IMR-90 (cell line): ENCODE data around the gene LEMD3. TPM values are rescaled to one million over a fixed set of nuclear protein-coding genes. Genes with fewer than 3 reads are reported as not detected.

Source experiments
- ATAC-seq: fragments of 200-7000 bp; cut with Tn5 transposase; 2 replicates; pipeline ENCODE4 v1.9.1; 2020; ENCODE audit warnings: low read depth, mild to moderate bottlenecking, moderate library complexity
- BruUV-seq: library from RNA; stranded (reverse); fragments of 400-500 nt; replicated peaks from 2 replicates; lab custom pipeline; 2021; lab: Mats Ljungman, UMichigan
- CTCF ChIA-PET: fragments of 300-600 bp; formaldehyde crosslinking; extraction: SDS; loops from one replicate; lab custom pipeline; 2021; ENCODE audit warnings: antibody characterized with exemption; lab: Yijun Ruan, JAX
- POLR2A ChIA-PET: fragments of 300-600 bp; sonication (Branson Sonifier 250); formaldehyde crosslinking; loops from one replicate; lab custom pipeline; 2022; ENCODE audit warnings: antibody characterized with exemption; ENCODE audit not compliant: unreplicated experiment; lab: Charles Lee
- DNase-seq: peaks from one replicate; pipeline ENCODE4 v3.0.0; 2013
- H2AFZ ChIP-seq: replicated peaks from 2 replicates; pipeline ENCODE3; 2013; ENCODE audit warnings: low read length, mild to moderate bottlenecking; ENCODE audit not compliant: poor library complexity
- H2AK5ac ChIP-seq: 2 replicates; pipeline ENCODE4 v1.6.1; 2013; ENCODE audit warnings: low read depth, low read length, inconsistent platforms
- H2AK9ac ChIP-seq: replicated peaks from 2 replicates; pipeline ENCODE3; 2013; ENCODE audit warnings: mild to moderate bottlenecking, low read depth, low read length, moderate library complexity; ENCODE audit not compliant: poor library complexity
- H2BK120ac ChIP-seq: 2 replicates; pipeline ENCODE4 v1.6.1; 2013; ENCODE audit warnings: low read depth, low read length, inconsistent platforms
- H2BK15ac ChIP-seq: 3 replicates; pipeline ENCODE4 v1.6.1; 2013; ENCODE audit warnings: low read depth, low read length, inconsistent platforms
- H2BK20ac ChIP-seq: 2 replicates; pipeline ENCODE4 v1.6.1; 2013; ENCODE audit warnings: low read depth, mild to moderate bottlenecking, inconsistent platforms, low read length, moderate library complexity
- H2BK5ac ChIP-seq: 2 replicates; pipeline ENCODE4 v1.6.1; 2013; ENCODE audit warnings: mild to moderate bottlenecking, low read depth, low read length, inconsistent platforms; ENCODE audit not compliant: poor library complexity, severe bottlenecking
- H3K14ac ChIP-seq: replicated peaks from 2 replicates; pipeline ENCODE4 v1.6.1; 2013; ENCODE audit warnings: low read depth, low read length, inconsistent platforms
- H3K18ac ChIP-seq: 2 replicates; pipeline ENCODE4 v1.6.1; 2013; ENCODE audit warnings: low read depth, low read length, control low read depth
- H3K23ac ChIP-seq: 2 replicates; pipeline ENCODE4 v1.6.1; 2013; ENCODE audit warnings: low read depth, low read length, inconsistent platforms
- H3K27ac ChIP-seq: 2 replicates; pipeline ENCODE4 v1.5.1; 2013; ENCODE audit warnings: mild to moderate bottlenecking, control low read depth, low read length; ENCODE audit not compliant: insufficient read depth
- H3K27me3 ChIP-seq: 2 replicates; pipeline ENCODE4 v1.6.1; 2013; ENCODE audit warnings: low read length; ENCODE audit not compliant: control insufficient read depth, insufficient read depth
- H3K36me3 ChIP-seq: 2 replicates; pipeline ENCODE4 v1.6.1; 2013; ENCODE audit warnings: low read length, mixed read lengths; ENCODE audit not compliant: control insufficient read depth, insufficient read depth
- H3K4ac ChIP-seq: 2 replicates; pipeline ENCODE4 v1.6.1; 2013; ENCODE audit warnings: low read depth, low read length, inconsistent platforms
- H3K4me1 ChIP-seq: 2 replicates; pipeline ENCODE4 v1.6.1; 2013; ENCODE audit warnings: low read length, mixed read lengths; ENCODE audit not compliant: control insufficient read depth, insufficient read depth
- H3K4me2 ChIP-seq: 2 replicates; pipeline ENCODE4 v1.6.1; 2013; ENCODE audit warnings: low read depth, mild to moderate bottlenecking, control low read depth, low read length, moderate library complexity
- H3K4me3 ChIP-seq: 2 replicates; pipeline ENCODE4 v1.5.1; 2013; ENCODE audit warnings: low read depth, mild to moderate bottlenecking, control low read depth, low read length, moderate library complexity; ENCODE audit not compliant: insufficient read depth
- H3K56ac ChIP-seq: 2 replicates; pipeline ENCODE4 v1.6.1; 2013; ENCODE audit warnings: low read length, inconsistent platforms; ENCODE audit not compliant: insufficient read depth; ENCODE audit errors: extremely low read depth
- H3K79me1 ChIP-seq, 2 experiments: 2 replicates each; pipeline ENCODE4 v1.6.1; 2013; ENCODE audit warnings: low read length in 2 of 2, inconsistent platforms in 1 of 2, low read depth in 1 of 2
- H3K9ac ChIP-seq: 2 replicates; pipeline ENCODE4 v1.6.1; 2013; ENCODE audit warnings: low read depth, low read length, control low read depth
- H3K9me1 ChIP-seq: 2 replicates; pipeline ENCODE4 v1.6.1; 2013; ENCODE audit warnings: low read length, inconsistent platforms; ENCODE audit not compliant: insufficient read depth
- H3K9me3 ChIP-seq: 2 replicates; pipeline ENCODE4 v1.6.1; 2013; ENCODE audit warnings: low read length; ENCODE audit not compliant: control insufficient read depth, insufficient read depth
- H4K20me1 ChIP-seq: 2 replicates; pipeline ENCODE4 v1.6.1; 2013; ENCODE audit warnings: low read length, inconsistent platforms; ENCODE audit not compliant: insufficient read depth
- H4K5ac ChIP-seq: 2 replicates; pipeline ENCODE4 v1.6.1; 2013; ENCODE audit warnings: mild to moderate bottlenecking, low read depth, low read length, control low read depth
- H4K8ac ChIP-seq, 2 experiments: 2 replicates each; pipeline ENCODE4 v1.6.1; 2013; ENCODE audit warnings: low read depth in 2 of 2, low read length in 2 of 2, control low read depth in 1 of 2, inconsistent platforms in 1 of 2
- H4K91ac ChIP-seq: 2 replicates; pipeline ENCODE4 v1.6.1; 2013; ENCODE audit warnings: low read depth, low read length, inconsistent platforms; ENCODE audit not compliant: insufficient read depth
- WGBS, 2 experiments: methylation state at CpG; one replicate each; pipeline versions ENCODE4 v1.1.5 to v1.1.7; 2013; ENCODE audit warnings: missing lambda C conversion rate in 2 of 2; ENCODE audit not compliant: insufficient read length in 1 of 2; ENCODE audit errors: extremely low coverage in 2 of 2; 5-methylcytosine and 5-hydroxymethylcytosine counted together
- dilution Hi-C: fragments of 300-500 bp; cut with HindIII; formaldehyde crosslinking; loops from one replicate; pipeline ENCODE4 v1.14.3; 2018; ENCODE audit warnings: low sequenced_read_pairs; ENCODE audit not compliant: unreplicated experiment
- in situ Hi-C: fragments of 300-500 bp; cut with MboI; formaldehyde crosslinking; loops from 3 replicates; pipeline ENCODE4 v1.14.3; 2019; ENCODE audit warnings: low sequenced_read_pairs, inconsistent platforms, mixed read lengths
- intact Hi-C: fragments of 100-400 bp; cut with micrococcal nuclease; formaldehyde crosslinking; loops from 2 replicates; pipeline ENCODE4 v1.10.0; 2022
- polyA plus RNA-seq, 3 experiments: library from polyadenylated mRNA; depleted of rRNA; stranded (reverse); fragments of >200 nt; gene quantifications; 2 replicates each; pipeline ENCODE4 v1.2.3, GENCODE V29; 2012; ENCODE audit warnings: low replicate concordance in 1 of 3
- total RNA-seq: library from RNA; depleted of rRNA; stranded (reverse); fragments of >200 nt; gene quantifications from 2 replicates; pipeline ENCODE4 v1.2.3, GENCODE V29; 2012
- TF ChIP-seq, protein P1 (sequence below): fragments of 150-350 bp; IDR thresholded peaks from 2 replicates; pipeline ENCODE4 v1.6.1; 2016; ENCODE audit warnings: low read depth, mild to moderate bottlenecking, low read length, moderate library complexity, borderline replicate concordance

Gene LEMD3
- total and polyA plus RNA-seq, 2 of the 4 experiments (the other 2 are of a cell fraction): 5.5 to 9.9 TPM

DNA sequence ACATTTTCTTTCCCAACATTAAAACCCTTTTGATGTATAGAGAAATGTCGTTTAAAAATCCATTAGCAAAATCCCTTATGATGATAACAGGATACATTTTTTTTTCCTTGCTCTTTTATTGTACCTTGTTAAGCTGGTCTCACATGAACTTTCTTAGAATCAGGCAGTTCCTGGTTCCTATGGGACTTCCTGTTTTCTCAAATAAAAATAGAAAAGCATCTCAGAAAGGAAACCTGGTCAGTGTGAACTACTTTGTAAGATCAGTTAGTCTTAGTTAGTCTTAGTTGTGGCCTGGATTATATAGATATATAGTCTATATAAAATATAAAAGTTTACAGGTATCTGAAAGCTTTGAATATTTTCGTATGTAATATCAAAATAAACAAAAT is 40.3 kb downstream of the LEMD3 start:
- Histone ChIP-seq H4K91ac (no peak overlapping the region), H3K9ac (no peak overlapping the region), H3K9me3 (no peaks in the 10 kb centered on the region), H4K5ac (no peak overlapping the region), H3K27me3 (no peaks in the 10 kb centered on the region), H2AK9ac (no peak overlapping the region), H4K20me1 (peaks cover 3% of the 10 kb centered on the region), H3K4ac (no peak overlapping the region), H2BK20ac (no peak overlapping the region), H2BK5ac (no peak overlapping the region), H3K9me1 (0 out of 2 replicates have a peak, but pooled peaks cover 3% of the 10 kb centered on the region), H4K8ac (no peak overlapping the region), H2AK5ac (no peak overlapping the region), H3K36me3 (no peaks in the 10 kb centered on the region), H3K23ac (no peak overlapping the region), H2AFZ (no peak overlapping the region), H3K18ac (no peak overlapping the region), H3K56ac (no peak overlapping the region), H3K27ac (no peak overlapping the region), H2BK120ac (no peak overlapping the region), H3K4me2 (no peak overlapping the region), H3K4me3 (no peak overlapping the region), H3K14ac (no peak overlapping the region), H3K4me1 (no peaks in the 10 kb centered on the region; the same call in 1 of the 2 replicates), H2BK15ac (no peak overlapping the region), H3K79me1 (peaks cover 21 to 29% of the 10 kb centered on the region in 2 experiments)
- intact Hi-C loops: no loop called here
- WGBS, 2 experiments: no CpG with 5 or more reads among the region's 2 CpGs
- in situ Hi-C loops: no loop called here
- no peak for DNase-seq
- ChIA-PET CTCF (no interaction called here), POLR2A (no interaction called here)
- dilution Hi-C loops: no loop called here
- TF ChIP-seq, protein P1, sequence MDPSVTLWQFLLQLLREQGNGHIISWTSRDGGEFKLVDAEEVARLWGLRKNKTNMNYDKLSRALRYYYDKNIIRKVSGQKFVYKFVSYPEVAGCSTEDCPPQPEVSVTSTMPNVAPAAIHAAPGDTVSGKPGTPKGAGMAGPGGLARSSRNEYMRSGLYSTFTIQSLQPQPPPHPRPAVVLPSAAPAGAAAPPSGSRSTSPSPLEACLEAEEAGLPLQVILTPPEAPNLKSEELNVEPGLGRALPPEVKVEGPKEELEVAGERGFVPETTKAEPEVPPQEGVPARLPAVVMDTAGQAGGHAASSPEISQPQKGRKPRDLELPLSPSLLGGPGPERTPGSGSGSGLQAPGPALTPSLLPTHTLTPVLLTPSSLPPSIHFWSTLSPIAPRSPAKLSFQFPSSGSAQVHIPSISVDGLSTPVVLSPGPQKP: no peak
- no peak for ATAC-seq
- no TSS peak for BruUV-seq
